NCI-H460 (cell line): ENCODE measurements around the gene HDAC4. TPM values are rescaled to one million over a fixed set of nuclear protein-coding genes. Genes with fewer than 3 reads are reported as not detected.
"Not testable (repeated sequence)": the region's sequence is repeated elsewhere in the genome, so short reads cannot be mapped to it uniquely, and the experiment has no call there.

Experiments used
- DNase-seq: peaks from one replicate; pipeline ENCODE4 v3.0.0-alpha.2; 2016; ENCODE audit warnings: low read depth; ENCODE audit errors: extremely low read depth
- total RNA-seq: library from RNA; depleted of rRNA; stranded (reverse); fragments of >200 nt; shearing (Covaris generic); gene quantifications from 2 replicates; pipeline ENCODE4 v1.2.3, GENCODE V29; 2014

HDAC4 gene
- total RNA-seq, 1 experiment from 2014 or later = 21.0 TPM

DNA sequence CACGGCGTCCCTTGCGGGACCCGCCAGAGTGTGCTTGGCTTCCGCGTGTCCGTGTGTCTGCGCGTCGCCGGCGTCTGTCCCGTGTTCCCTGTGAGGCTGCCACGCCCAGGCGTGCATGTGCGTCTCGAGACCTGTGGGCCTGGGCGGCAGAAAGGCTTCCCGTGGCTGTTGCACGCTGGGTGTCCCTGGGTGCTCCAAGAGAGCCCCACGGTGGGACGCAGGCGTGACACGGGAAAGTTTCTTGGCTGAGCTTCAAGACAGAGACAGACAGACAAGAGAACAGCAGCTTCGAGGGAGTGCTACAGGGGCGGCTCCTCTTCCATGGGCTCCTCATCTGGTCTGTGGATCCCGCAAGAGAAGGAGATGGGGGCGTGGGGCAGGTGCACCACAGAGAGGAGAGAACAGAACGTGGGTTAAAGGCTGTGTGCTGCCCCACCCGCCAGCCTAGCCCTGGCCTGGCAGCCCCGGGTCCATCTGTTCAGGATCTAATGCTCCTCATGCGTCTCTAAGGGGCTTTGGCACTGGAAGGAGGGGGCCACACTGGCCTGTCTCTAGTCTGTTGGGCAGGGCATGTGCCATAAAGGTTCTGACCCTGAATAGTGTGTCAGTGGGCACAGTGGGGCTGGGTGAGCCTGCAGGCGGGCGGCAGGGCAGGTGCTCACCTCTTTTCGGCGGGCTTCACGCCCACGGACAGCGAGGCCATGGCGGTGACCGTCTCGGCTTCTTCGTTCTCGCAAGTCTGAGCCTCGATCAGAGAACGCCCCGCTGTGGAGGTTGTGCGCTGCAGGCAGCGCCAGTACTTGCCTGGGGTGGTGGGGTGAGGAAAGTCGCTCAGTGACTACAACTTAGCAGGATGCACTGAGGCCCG, 347.8 kb downstream of the HDAC4 start:
- no peak for DNase-seq

DNA sequence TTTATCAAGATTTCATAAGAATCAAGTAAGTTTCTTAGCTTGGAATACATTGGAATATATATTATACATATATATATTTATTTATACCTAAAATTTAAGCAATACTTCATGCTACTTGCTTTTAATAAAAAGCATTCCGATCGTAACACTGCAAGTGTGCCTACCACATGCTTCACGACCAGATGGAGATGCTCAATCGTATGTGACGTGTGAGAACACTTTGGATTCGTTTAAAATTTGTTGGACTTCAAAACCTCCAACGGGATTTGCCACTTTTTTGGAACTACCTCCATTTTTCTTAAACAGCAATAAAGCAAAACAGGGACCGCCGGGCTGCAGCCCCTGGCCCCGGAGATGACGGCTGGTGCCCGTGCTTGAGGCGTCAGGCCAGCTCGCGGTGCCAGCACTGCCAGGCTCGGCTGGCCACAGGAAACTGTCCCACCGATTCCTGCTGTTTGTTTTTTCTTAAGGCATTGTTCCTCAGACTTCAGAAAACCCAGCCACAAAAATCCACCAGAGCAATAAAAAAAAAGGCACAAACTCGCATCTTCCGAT, 348.9 kb downstream of the HDAC4 start:
- no peak for DNase-seq

DNA sequence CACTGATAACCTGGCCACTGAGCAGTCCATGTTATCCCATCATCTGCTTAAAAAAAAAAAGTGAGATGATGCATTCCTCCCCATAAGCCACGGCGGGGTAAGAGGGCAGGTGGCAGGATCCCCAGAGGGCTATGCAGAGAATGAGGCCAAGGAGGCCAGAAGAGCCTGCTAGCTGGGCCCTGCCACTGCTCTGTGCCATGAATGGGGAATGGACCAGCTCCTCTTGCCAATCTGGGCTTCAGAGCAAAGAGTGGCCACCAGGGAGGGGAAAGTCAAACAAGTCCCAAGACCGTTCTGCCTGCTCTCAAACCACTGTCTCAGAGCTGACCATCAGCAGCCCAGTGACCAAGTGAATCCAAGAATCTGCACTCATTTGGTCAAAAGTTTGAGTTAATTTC, 350.6 kb downstream of the HDAC4 start:
- DNase-seq = no peak

DNA sequence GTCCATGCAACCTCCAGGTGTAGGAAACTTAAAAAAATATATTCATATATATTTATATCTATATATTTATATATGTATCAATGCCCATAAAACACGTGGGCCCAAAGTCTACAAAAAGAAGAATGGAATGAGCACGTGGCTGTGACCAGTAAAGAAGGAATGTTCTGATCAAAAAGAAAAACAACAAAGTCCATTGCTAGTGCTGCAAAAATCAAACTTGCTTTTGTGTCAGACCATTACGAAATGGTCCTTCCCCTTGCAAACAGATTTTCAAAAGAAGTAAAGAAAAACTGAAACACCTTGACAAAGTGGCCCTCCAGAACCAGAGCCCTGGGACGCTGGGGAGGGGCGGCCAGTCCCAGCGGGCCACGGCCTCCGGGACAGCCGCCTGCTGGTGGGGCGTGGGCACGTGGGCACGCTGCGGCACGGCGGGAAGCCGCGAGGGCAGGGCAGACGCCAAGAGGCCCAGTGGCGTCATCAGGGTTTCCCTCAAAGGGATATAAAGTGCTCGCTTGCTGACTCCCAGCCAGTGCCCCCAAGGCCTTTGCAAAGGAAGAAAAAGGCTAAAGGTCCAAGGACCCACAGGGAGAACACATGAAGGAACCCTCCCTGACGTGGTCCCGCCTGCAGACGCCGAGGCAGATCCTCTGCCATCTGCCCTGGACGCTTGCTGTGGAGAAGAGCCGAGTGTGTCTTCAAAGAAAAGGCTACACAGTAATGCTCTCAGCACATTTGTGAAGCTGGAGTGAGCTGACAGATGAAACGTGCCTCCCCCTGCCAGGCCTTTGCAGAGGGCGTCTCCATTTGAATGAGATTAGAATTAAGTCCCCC, 351.2 kb downstream of the HDAC4 start:
- no peak for DNase-seq

DNA sequence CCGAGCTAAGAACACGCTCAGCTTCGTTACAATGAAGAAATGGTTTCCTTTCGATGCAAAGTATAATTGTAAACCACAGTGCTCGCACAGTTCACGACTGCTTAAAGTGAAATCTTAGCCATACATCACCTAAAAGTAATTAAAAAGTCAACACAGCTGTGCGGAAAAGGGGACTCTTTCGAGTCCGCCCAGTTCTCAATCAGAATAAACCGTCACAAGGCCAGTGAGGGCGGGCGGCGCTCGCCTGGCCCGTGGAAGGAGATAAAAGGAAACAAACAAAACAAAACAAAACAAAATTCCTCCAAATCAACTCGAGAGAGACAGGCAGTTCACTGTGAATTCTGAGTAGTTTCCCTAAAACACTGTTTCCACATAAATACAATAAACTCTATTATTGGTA, 352.1 kb downstream of the HDAC4 start:
- no peak for DNase-seq

DNA sequence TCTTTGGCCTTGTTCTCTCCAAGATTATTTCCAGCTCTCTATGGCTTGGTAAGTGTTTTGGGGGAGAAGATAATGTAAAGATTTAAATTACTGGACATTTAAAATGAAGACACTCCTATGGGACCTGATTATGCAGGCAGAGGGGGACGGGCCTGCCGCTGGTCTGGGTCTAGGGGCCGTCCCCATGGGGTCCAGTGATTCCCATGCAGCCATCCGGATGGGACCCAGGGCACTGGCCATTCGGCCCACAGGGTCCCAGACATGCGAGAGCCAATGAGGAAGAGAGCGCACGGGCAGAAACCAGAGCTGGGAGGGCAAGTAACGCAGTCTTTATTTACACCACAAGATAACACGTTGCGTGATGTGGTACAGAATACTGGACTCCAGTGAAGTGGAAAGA, 353.0 kb downstream of the HDAC4 start:
- no peak for DNase-seq

DNA sequence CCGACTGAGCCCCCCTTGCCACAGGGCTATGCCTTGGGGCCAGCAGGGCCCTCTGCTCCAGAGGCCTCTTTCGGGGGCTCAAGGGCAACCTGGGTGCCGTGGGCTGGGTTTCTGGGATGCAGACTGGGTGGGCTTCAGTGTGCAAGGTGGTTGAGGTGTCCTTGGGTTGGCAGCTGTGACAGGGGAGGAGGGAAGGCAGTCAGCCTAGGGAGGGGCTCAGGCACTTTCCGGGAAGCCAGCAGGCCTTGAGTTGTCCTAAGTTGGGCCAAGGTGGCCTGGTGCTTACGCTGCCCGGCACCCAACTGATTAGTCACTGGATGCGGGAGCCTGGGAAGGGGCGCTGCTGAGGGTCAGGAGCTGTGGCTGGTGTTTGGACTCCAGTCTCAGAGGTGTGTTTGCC, 353.4 kb downstream of the HDAC4 start:
- DNase-seq = no peak

DNA sequence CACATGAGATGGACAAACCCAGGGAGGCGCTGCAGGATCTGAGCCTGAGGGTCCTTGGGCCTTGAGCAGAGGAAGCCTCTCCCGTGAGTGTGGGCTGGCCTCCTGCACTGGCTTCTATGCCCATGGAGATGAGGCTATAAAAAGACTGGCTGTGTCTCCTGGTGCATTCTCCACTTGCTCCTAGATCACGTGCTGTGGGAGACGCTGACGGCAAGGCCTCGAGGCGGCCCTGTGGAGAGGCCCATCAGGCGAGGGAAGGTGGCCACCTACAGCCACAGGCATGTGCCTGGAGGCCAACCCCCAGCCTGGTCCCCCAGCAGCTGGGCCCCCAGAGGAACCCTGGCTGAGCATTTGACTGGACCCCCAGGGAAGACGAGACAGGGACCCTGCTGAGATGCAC, 354.0 kb downstream of the HDAC4 start:
- no peak for DNase-seq

DNA sequence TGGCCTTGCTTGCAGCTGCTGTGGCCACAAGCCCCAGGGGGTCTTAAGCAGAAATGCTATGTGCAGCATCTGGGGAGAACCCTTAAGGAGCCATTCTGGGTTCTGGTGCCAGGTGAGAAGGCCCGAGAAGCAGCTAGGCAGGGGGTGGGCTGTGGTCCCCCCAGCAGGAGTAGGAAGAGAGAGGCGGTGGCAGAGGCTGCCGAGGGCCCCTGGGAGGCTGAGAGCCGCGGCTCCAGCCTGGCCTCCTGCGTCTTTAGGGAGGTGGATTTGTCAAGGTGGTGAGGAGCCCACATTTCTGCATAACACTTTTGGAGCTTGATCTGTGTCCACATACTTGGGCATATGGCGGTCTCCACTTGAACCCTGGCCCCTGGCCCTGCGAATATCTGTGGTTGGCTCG, 356.5 kb downstream of the HDAC4 start:
- no peak for DNase-seq

DNA sequence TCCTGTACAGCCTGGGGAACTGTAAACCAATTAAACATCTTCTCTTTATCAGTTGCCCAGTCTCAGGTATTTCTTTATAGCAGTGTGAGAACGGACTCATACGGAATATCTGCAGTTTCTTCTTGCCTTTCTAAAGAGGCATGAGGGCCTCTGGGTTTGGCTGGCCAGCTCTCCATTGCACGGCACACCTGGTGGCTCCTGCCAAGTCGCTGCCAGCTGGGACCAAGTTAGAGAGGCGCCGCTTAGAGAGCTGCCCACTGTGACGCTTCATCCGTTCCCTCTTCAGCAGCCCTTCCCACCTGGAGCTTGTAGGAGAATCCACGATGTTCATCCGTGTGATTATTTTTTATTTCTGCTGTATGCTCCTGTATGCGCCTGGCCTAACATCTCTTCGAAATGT, 357.5 kb downstream of the HDAC4 start:
- no peak for DNase-seq

DNA sequence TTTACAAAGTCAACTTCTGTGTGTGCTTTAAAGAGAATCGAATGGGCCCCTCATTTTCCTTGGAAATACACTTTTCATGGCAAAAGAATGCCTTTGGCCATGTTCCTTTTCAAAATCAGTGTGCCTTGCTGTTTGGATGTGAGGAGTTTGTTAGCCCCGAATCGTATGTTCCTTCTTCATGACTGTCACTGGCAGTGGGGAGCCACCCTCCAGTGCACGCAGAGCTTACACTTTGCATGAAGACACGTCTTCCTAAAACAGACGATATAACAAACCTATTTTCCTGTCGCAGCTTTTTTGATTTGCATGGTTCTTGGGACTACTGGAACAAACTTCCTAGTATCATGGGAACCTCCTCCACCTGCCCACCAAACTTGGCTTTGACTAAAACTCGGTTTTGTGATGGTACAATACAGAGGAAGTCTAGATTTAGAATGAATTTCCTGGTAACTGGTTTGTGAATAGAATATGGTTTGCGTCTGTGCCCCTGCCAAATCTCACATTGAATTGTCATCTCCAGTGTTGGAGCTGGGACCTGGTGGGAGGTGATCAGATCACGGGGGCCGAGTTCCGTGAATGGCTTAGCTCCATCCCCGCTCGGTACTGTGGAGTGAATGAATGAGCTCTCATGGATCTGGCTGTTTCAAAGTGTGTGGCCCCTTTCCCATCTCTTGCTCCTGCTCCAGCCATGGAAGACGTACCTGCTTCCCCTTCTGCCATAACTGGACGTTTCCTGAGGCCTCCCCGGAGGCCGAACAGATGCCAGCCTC, 358.1 kb downstream of the HDAC4 start:
- no peak for DNase-seq

DNA sequence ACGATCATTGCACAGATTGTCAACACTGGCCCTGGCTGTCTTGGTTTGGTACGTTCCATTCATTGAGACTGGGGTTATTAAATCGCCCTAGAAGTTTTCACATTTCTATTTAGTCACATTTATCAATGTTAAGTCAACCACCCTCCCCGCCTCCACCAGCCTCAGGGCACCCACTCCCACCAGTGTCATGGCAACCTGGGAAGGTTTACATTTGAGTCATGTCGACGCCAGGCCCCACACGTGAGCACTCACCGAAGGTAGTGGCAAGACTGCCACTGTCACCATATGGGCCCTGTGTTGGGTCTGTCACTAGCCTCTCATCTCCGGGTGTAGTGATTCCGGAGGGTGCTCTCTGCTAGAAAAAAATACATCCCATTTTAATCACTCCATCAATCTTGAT, 358.8 kb downstream of the HDAC4 start:
- no peak for DNase-seq

DNA sequence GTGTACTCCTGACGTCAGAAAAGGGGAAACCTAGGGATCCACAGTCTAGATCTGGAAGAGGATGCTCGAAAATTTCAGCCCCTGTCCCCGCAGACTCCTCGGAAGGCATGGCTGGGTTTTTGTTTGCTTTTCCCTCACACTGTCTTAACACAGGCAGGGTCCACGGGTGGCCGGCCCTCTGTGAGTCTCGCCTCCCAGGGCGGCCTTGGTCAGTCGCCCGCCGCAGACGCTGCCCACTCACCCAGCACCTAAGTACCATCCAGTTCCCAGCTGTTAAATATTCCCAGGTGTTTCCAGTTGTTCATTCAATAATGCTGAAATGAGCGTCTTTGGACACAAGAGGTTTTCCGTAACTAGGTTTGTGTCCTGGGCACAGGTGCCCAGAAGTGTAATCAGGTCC, 359.8 kb downstream of the HDAC4 start:
- no peak for DNase-seq

DNA sequence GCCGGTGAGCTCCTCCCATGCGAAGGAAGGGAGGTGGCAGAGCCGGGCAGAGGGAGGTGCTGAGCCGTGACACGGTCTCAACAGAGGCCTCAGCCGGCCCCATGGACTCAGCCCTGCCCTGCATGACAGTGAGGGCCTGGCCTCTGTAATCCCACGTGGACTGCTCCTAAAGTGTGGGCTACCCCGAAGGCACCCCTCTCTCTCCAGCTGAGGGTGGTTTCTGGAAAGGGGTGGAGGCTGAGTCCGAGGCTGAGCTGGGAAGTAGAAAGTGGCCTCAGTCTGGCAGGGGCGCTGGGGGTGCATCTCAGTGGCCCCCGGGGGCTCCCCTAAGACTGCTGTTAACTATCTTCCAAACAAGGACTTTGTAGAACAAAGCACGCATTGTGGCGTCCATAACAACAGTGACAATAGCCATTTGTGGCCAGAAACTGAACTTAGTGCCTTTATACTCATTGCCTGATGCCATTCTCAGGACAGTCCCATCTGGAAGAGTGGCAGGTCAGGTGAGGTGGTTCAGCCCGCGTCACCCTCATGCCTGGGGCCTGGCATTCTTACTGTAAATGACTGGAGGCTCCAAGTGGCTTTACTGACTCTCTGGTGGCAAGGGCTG, 360.6 kb downstream of the HDAC4 start:
- DNase-seq = no peak

DNA sequence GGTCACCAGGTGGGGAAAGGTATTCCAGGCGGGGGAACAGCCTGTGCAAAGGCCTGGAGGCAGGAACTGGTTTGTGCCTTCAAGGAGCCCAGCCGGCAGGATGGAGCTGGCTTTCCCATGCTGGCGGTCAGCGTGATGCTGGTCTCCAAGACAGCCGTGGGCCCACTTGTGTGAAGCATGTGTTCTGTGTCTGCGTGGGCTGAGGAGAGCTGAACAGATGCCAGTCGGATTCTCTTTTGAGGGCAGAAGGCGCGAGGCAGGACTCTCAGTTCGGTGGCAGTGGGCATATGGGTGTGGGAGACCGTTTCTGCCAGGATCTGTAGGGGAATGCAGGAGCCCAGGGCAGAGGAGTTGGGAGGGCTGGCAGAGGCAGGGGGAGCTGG, 361.4 kb downstream of the HDAC4 start:
- DNase-seq = no peak

DNA sequence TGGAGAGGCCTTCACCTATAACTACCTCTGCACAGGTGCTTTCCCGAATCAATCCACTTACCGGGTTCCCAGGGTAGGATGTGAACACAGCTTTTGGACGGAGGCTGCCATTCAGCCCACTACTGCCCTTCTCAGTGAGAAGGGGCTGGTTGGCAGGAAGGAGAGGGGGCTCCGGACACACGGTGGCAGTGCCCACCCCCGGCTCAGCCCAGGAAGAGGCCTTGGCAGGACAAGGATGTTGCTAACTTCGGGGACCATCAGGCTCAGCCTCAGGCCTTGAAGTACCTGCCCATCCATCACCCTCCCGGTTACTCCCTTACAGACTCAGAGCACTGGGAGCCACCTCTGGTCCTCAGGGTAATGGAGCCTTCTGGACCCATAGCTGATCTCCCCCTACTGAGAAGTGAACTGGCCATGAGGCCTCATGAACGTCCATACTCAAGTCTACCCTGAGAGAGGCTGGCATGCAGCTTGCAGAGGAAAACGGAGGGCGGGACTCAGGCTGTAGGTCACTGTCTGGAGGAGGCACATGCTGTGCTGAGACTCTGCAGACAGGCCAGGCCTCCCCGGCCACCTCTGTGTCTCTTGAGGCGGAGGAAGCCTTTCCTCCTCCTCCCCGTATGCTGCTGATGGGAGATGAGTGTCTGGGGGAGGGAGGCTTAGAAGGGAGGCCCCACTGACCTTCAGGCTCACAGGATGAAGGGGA, 361.9 kb downstream of the HDAC4 start:
- no peak for DNase-seq

DNA sequence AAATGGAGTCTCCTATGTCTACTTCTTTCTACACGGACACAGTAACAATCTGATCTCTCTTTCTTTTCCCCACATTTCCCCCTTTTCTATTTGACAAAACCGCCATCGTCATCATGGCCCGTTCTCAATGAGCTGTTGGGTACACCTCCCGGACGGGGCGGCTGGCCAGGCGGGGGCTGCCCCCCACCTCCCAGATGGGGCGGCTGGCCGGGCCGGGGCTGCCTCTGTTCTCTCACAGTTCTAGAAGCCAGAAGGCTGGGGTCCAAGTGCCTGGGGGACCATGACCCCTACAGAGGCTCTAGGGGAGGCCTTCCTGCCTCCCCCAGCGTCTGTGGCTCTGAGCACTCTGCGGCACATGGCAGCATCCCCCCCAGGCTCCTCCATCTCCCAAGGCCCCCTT, 362.5 kb downstream of the HDAC4 start:
- not testable (repeated sequence) for DNase-seq

DNA sequence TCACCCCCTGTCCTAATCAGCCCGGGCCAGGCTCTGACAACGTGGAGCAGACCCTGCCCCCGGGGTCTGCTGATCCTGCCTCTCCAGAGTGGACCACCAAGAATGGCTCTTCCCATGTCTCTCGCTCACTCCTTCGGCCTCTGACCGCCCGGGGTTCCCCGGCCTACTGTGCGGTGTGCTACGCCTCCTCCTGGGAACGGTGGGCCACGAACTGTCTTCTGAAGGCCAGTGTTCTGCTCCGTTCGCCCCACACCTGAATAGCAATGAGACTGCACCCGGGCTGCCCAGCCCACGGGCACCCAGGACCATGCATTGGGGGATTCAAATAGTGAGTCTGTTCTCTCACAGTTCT, 363.3 kb downstream of the HDAC4 start:
- DNase-seq = no peak

DNA sequence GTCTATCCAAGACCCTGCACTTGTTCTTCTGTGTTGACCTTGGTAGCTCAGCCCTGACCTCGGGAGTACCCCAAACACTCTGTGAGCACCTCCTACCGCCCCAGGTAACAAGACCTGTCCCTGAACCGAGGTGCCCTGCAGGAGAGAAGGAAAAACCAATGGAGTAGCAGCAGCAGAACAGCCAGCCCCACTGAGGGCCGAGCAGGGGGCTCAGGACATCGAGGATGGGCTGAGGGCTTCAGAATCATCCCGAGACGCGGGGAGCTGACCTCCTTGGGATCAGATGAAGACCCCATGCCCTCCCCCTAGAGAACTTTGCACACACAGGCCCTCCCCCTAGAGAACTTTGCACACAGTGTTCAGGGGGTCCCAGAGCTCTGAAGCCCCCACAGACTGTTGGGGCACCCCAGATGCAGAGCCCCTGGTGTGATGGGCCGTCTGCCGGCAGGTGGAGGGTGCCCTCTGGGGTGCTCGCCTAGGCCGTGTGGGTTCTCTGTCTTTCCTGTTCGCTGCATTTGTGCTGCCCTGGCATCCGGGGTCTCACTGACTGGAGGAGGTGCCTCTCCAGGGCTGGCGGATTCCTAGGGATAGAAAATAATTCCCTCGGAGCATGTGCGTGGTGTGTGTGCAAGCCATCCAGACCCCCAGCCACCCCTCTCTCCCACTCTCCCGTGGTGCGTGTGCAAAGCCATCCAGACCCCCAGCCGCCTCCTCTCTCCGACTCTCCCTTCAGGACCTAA, 363.8 kb downstream of the HDAC4 start:
- DNase-seq = no peak
